H9 (cell line): Measurements from ENCODE around the gene CARD11. TPM values are rescaled to one million over a fixed set of nuclear protein-coding genes. Genes with fewer than 3 reads are reported as not detected.

Source experiments
- DNase-seq: peaks from one replicate; pipeline ENCODE4 v3.0.0-alpha.2; 2017
- H2AFZ ChIP-seq: one replicate; pipeline ENCODE4 v1.6.1; 2013; ENCODE audit warnings: mild to moderate bottlenecking, low read length, control low read depth, moderate library complexity
- H2AK5ac ChIP-seq: 2 replicates; pipeline ENCODE4 v1.6.1; 2013; ENCODE audit warnings: low read length, control low read depth, mixed read lengths; ENCODE audit not compliant: insufficient read length
- H2BK120ac ChIP-seq: one replicate; pipeline ENCODE4 v1.6.1; 2013; ENCODE audit warnings: low read depth, mild to moderate bottlenecking, low read length, control low read depth, inconsistent platforms; ENCODE audit not compliant: poor library complexity, severe bottlenecking
- H2BK12ac ChIP-seq: 2 replicates; pipeline ENCODE4 v1.6.1; 2013; ENCODE audit warnings: low read length, control low read depth, mixed read lengths, low read depth; ENCODE audit not compliant: insufficient read length
- H2BK15ac ChIP-seq: 2 replicates; pipeline ENCODE4 v1.6.1; 2013; ENCODE audit warnings: low read depth, low read length, control low read depth
- H2BK20ac ChIP-seq: one replicate; pipeline ENCODE4 v1.6.1; 2013; ENCODE audit warnings: low read depth, mild to moderate bottlenecking, low read length, control low read depth, inconsistent platforms; ENCODE audit not compliant: poor library complexity, severe bottlenecking
- H2BK5ac ChIP-seq: 2 replicates; pipeline ENCODE4 v1.6.1; 2013; ENCODE audit warnings: low read length, control low read depth, mixed read lengths; ENCODE audit not compliant: insufficient read length
- H3K14ac ChIP-seq: 2 replicates; pipeline ENCODE4 v1.6.1; 2013; ENCODE audit warnings: low read length, control low read depth; ENCODE audit not compliant: insufficient read depth
- H3K18ac ChIP-seq: 2 replicates; pipeline ENCODE4 v1.6.1; 2013; ENCODE audit warnings: low read depth, mild to moderate bottlenecking, mixed read lengths, low read length, control low read depth; ENCODE audit not compliant: insufficient read length
- H3K23ac ChIP-seq: 2 replicates; pipeline ENCODE4 v1.6.1; 2013; ENCODE audit warnings: low read length, control low read depth, mixed read lengths, low read depth; ENCODE audit not compliant: insufficient read length
- H3K23me2 ChIP-seq: 2 replicates; pipeline ENCODE4 v1.6.1; 2013; ENCODE audit warnings: low read depth, mild to moderate bottlenecking, mixed read lengths, low read length, control low read depth; ENCODE audit not compliant: insufficient read length, poor library complexity, severe bottlenecking
- H3K27ac ChIP-seq: 2 replicates; pipeline ENCODE4 v1.5.1; 2013; ENCODE audit warnings: low read length, control low read depth, mixed read lengths, low read depth; ENCODE audit not compliant: insufficient read length
- H3K27me3 ChIP-seq: 2 replicates; pipeline ENCODE4 v1.6.1; 2013; ENCODE audit warnings: low read length, control low read depth, inconsistent platforms; ENCODE audit not compliant: insufficient read depth
- H3K4ac ChIP-seq: 2 replicates; pipeline ENCODE4 v1.6.1; 2013; ENCODE audit warnings: low read depth, mild to moderate bottlenecking, control low read depth, inconsistent platforms, low read length, moderate library complexity
- H3K4me1 ChIP-seq: 2 replicates; pipeline ENCODE4 v1.6.1; 2013; ENCODE audit warnings: low read length, control low read depth, inconsistent platforms; ENCODE audit not compliant: insufficient read depth
- H3K4me2 ChIP-seq: 2 replicates; pipeline ENCODE4 v1.6.1; 2013; ENCODE audit warnings: low read length, control low read depth, mixed read lengths; ENCODE audit not compliant: insufficient read length, insufficient read depth
- H3K56ac ChIP-seq: 2 replicates; pipeline ENCODE4 v1.6.1; 2013; ENCODE audit warnings: low read depth, mild to moderate bottlenecking, mixed read lengths, low read length, control low read depth; ENCODE audit not compliant: insufficient read length
- H3K79me1 ChIP-seq: 2 replicates; pipeline ENCODE4 v1.6.1; 2013; ENCODE audit warnings: low read depth, mild to moderate bottlenecking, moderate library complexity, low read length, control low read depth, inconsistent platforms; ENCODE audit not compliant: insufficient read depth, poor library complexity, severe bottlenecking
- H3K79me2 ChIP-seq: 2 replicates; pipeline ENCODE4 v1.6.1; 2013; ENCODE audit warnings: low read length, control low read depth, inconsistent platforms; ENCODE audit not compliant: insufficient read depth
- H3K9ac ChIP-seq: 2 replicates; pipeline ENCODE4 v1.6.1; 2013; ENCODE audit warnings: low read length, control low read depth, mixed read lengths; ENCODE audit not compliant: insufficient read length; ENCODE audit errors: extremely low read depth
- H3K9me3 ChIP-seq: one replicate; pipeline ENCODE4 v1.6.1; 2013; ENCODE audit warnings: low read depth, low read length, inconsistent platforms; ENCODE audit not compliant: control insufficient read depth
- H3T11ph ChIP-seq: one replicate; pipeline ENCODE4 v1.6.1; 2013; ENCODE audit warnings: mild to moderate bottlenecking, low read length, control low read depth, inconsistent platforms
- H4K20me1 ChIP-seq: one replicate; pipeline ENCODE4 v1.6.1; 2013; ENCODE audit not compliant: control insufficient read depth, insufficient read length, insufficient read depth
- H4K5ac ChIP-seq: 2 replicates; pipeline ENCODE4 v1.6.1; 2013; ENCODE audit warnings: low read depth, mild to moderate bottlenecking, mixed read lengths, low read length, control low read depth; ENCODE audit not compliant: insufficient read length
- H4K8ac ChIP-seq: replicated peaks from 2 replicates; pipeline ENCODE4 v1.6.1; 2013; ENCODE audit warnings: low read length, control low read depth, mixed read lengths, low read depth; ENCODE audit not compliant: insufficient read length
- H4K91ac ChIP-seq: 2 replicates; pipeline ENCODE4 v1.6.1; 2013; ENCODE audit warnings: low read depth, mild to moderate bottlenecking, moderate library complexity, mixed read lengths, low read length, control low read depth; ENCODE audit not compliant: insufficient read length
- H3K27ac Mint-ChIP-seq, 3 experiments: 2 replicates in 2 of 3; 3 replicates in 1 of 3; pipeline ENCODE4 v1.8.0; 2020 to 2021; ENCODE audit warnings: mixed read lengths in 3 of 3, mild to moderate bottlenecking in 1 of 3, moderate library complexity in 1 of 3
- H3K27me3 Mint-ChIP-seq: 2 replicates; pipeline ENCODE4 v1.8.0; 2021; ENCODE audit warnings: low read depth, mild to moderate bottlenecking, moderate library complexity, mixed read lengths
- H3K36me3 Mint-ChIP-seq, 3 experiments: 2 replicates in 2 of 3; 3 replicates in 1 of 3; pipeline ENCODE4 v1.8.0; 2020 to 2021; ENCODE audit warnings: low read depth in 3 of 3, mixed read lengths in 3 of 3; ENCODE audit not compliant: insufficient read depth in 1 of 3
- H3K4me1 Mint-ChIP-seq, 2 experiments: 2 replicates each; pipeline ENCODE4 v1.8.0; 2020; ENCODE audit warnings: mixed read lengths in 2 of 2
- H3K4me3 Mint-ChIP-seq, 2 experiments: 2 replicates in 1 of 2; 3 replicates in 1 of 2; pipeline ENCODE4 v1.8.0; 2020 to 2021; ENCODE audit warnings: mild to moderate bottlenecking in 2 of 2, mixed read lengths in 2 of 2, moderate library complexity in 1 of 2
- H3K9me3 Mint-ChIP-seq, 2 experiments: 2 replicates in 1 of 2; 3 replicates in 1 of 2; pipeline ENCODE4 v1.8.0; 2020; ENCODE audit warnings: mild to moderate bottlenecking in 2 of 2, mixed read lengths in 2 of 2, moderate library complexity in 1 of 2
- WGBS: extraction: QIAGEN DNeasy Blood & Tissue Kit; methylation state at CpG from one replicate; pipeline ENCODE4 v1.1.7; 2013; ENCODE audit warnings: missing lambda C conversion rate, low lambda C conversion rate, mixed read lengths; ENCODE audit not compliant: insufficient read length; ENCODE audit errors: extremely low coverage; 5-methylcytosine and 5-hydroxymethylcytosine counted together
- total RNA-seq: library from RNA; stranded (reverse); gene quantifications from 2 replicates; pipeline ENCODE4 v1.2.1, GENCODE V29; 2021
- TF ChIP-seq, protein P1 (sequence below): fragments of 200-600 bp; sonication (generic); conservative IDR thresholded peaks from 3 replicates; pipeline ENCODE4 v1.8.0; 2021; ENCODE audit warnings: antibody characterized with exemption, mild to moderate bottlenecking

The CARD11 gene
- total RNA-seq, 1 experiment from 2014 or later = 20.0 TPM

DNA sequence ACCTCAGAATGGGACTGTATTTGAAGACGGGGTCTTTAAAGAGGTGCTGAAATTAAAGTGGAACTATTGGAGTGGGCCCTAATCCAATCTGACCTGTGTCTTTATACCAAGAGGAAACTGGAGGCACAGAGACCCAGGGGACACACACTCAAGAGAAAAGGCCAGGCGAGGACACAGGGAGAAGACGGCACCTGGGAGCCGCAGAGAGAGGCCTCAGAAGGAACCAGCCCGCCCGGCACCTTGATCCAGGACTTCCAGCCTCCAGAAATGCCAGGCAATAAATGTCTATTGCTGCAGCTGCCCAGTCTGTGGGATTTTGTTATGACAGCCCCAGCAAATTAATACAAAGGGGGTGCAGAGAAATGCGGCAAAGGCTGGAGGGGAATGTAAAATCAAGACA lies 10.5 kb downstream of the CARD11 start:
- no peak overlapping the region for H3K14ac ChIP-seq
- no CpG with 5 or more reads among the region's 7 CpGs for WGBS
- H3K56ac ChIP-seq = no peak overlapping the region
- no peak overlapping the region for H3K27ac ChIP-seq
- DNase-seq = no peak
- no peak overlapping the region for H4K5ac ChIP-seq
- H2AK5ac ChIP-seq = no peak overlapping the region
- Mint-ChIP-seq H3K4me1 (peaks cover 20 to 30% of the 10 kb centered on the region in 2 experiments), H3K27me3 (no peaks in the 10 kb centered on the region), H3K36me3 (peaks cover 0 to 9% (median 5%) of the 10 kb centered on the region in 3 experiments; a peak in 4 of 7 replicates), H3K9me3 (no peaks in the 10 kb centered on the region; a peak in 1 of 5 replicates), H3K27ac (peak overlapping the region in 2 of 3 experiments; percentile 10 to 11; a peak in 4 of 7 replicates), H3K4me3 (no peak overlapping the region)
- no peaks in the 10 kb centered on the region; the same call in 1 of the 2 replicates for H3K79me2 ChIP-seq
- H3K23me2 ChIP-seq = no peaks in the 10 kb centered on the region
- no peak overlapping the region for H3K23ac ChIP-seq
- no peaks in the 10 kb centered on the region for H3K9me3 ChIP-seq
- H2BK20ac ChIP-seq = no peak overlapping the region
- H3K4me1 ChIP-seq = no peaks in the 10 kb centered on the region; the same call in 1 of the 2 replicates
- no peak overlapping the region for H2BK12ac ChIP-seq
- H3T11ph ChIP-seq = no peak overlapping the region
- H4K91ac ChIP-seq = no peak overlapping the region
- H3K9ac ChIP-seq = no peak overlapping the region
- no peak overlapping the region for H3K4ac ChIP-seq
- H2BK120ac ChIP-seq = no peak overlapping the region
- no peak overlapping the region for H3K18ac ChIP-seq
- H4K20me1 ChIP-seq = no peaks in the 10 kb centered on the region
- no peak overlapping the region for H2AFZ ChIP-seq
- H4K8ac ChIP-seq = no peak overlapping the region
- TF ChIP-seq, protein P1, sequence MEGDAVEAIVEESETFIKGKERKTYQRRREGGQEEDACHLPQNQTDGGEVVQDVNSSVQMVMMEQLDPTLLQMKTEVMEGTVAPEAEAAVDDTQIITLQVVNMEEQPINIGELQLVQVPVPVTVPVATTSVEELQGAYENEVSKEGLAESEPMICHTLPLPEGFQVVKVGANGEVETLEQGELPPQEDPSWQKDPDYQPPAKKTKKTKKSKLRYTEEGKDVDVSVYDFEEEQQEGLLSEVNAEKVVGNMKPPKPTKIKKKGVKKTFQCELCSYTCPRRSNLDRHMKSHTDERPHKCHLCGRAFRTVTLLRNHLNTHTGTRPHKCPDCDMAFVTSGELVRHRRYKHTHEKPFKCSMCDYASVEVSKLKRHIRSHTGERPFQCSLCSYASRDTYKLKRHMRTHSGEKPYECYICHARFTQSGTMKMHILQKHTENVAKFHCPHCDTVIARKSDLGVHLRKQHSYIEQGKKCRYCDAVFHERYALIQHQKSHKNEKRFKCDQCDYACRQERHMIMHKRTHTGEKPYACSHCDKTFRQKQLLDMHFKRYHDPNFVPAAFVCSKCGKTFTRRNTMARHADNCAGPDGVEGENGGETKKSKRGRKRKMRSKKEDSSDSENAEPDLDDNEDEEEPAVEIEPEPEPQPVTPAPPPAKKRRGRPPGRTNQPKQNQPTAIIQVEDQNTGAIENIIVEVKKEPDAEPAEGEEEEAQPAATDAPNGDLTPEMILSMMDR = no peak
- no peaks in the 10 kb centered on the region for H3K27me3 ChIP-seq
- H3K4me2 ChIP-seq = no peak overlapping the region
- H2BK15ac ChIP-seq = no peak overlapping the region
- no peaks in the 10 kb centered on the region for H3K79me1 ChIP-seq
- no peak overlapping the region for H2BK5ac ChIP-seq
